SK-N-DZ (cell line): Measurements from ENCODE around the gene REEP1.
A peak's percentile ranks its signal among the peaks of the same experiment; 100 is the strongest.

Experiments used
- DNase-seq: peaks from one replicate; pipeline ENCODE4 v3.0.0-alpha.2; 2015; ENCODE audit warnings: low spot score
- small RNA-seq, 2 experiments: library from RNA; depleted of rRNA; stranded (forward); fragments of <200 nt; gene quantifications; one replicate each; pipeline ENCODE3, GENCODE V24; 2014

Gene REEP1

DNA sequence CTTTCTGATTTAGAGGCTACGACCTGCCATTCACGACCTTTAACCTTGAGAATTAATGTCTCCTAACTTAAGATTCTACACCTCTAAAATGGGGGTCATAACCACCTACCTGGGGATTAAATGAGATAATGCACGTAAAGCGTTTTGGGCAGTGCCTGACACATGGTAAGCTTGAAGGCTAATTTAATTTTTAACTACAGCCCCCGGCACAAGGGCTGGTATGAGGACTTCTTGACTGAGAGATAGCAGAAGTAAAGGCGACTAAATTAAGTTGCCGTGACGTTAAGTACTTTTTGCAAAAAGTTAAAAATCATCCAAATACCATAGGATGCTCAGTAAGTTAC is 137.6 kb downstream of the REEP1 start:
- DNase-seq = no peak

DNA sequence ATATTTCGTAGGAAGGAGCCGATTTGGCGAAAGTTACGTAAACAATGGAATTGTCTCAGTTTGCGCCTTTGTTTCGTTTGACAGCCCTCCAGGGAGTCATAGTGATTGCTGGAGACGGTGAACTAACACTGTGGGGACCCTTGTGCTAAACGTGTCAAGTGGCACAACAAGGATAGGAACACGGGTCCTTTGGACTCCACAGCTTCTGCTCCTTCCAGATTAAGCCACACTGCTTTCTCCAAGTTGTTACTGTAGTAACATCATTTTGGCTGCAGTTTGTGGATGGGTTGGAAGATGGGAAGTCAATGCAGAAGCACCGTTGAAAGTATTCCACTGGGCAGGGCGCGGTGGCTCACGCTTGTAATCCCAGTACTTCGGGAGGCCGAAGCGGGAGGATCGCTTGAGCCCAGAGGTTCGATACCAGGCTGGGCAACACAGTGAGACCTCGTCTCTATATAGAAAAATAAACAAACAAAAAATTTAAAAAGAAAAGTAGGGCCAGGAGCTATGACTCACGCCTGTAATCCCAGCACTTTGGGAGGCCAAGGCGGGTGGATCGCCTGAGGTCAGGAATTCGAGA is 141.5 kb downstream of the REEP1 start:
- no peak for DNase-seq

DNA sequence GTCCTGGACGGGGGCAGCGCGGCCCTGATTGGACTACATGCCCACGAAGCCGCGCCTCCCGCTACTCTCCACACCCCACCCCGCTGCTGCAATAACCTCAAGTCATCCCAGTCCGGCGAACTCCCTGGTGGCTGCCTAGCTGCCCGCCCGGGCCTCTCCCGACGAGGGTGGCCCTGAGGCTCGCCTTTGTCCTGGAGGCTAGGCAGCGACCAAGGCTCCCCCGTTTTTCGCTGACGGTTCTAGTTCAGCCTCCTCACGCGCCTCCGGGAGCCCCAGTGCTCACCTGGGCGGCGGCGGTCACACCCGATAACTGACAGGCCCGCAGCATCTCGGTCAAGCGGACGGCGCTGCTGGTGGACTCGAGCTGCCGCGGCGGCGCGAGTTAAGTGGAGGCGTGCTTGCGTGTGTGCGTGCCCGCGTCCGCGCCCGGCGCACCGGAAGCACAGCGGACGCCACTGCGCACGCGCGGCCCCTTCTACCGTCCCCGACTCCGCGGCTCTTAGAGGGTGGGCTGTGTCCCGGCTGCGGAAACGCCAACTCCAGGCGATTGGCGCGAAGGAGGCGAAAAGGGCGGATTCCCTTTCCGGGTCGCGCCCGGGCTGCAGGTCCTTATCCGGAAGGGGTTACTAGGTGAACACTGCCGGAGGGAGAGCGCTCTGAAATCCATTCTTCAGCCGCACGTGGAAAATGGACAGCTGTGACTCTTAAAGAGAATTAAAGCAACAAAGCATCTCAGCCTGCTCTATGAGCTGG is 142.2 kb downstream of the REEP1 start, which contains the start of gene IMMT:
Gene IMMT, minus strand, starts transcription at position 408 of the 753 bp plus-strand sequence. Its CDS starts 80 bp downstream, at position 328.
- peak; percentile 96 for DNase-seq

DNA sequence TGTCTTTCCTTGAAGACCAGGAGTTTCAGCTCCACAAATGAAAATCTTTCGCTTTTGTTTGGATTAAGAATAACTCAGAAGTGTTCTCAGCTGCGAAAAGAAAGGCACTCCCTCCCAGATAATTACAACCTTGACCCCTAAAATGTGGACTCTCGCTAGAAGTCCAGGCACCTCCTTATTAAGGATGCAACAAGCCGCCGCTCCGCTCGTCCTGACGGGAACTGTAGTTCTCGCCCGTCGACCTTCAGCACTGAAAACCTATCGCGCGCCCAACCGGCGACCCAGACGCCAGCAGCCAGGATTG is 142.7 kb downstream of the REEP1 start:
- DNase-seq = no peak

DNA sequence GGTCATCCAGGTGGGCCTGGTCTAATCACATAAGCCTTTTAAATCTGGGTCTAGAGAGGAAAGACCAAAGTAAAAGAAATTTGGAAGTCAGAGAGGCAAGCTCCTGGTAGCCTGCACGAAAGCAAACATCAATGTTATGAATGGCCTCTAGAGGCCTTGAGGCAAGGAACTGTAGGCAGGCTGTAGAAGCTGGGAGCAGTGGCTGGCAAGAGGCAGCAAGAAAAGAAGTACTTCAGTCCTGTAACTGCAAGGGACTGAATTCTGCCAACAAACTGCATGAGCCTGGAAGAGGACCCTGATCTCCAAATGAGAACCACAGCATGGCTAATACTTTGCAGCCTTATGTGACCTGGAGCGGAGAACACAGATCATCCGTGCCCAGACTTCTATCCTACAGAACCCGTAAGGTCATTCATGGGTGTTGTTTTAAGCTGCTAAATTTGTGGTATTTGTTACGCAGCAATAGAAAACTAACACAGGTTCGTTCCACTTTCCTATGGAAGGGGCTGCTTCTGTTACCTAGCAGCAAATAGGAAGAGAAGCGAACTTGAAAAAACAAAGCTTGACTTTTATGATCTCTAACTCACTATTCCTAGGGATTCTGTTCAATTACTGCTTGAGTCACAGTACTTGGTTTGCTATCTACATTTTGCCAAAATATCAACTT is 143.4 kb downstream of the REEP1 start:
- no peak for DNase-seq

DNA sequence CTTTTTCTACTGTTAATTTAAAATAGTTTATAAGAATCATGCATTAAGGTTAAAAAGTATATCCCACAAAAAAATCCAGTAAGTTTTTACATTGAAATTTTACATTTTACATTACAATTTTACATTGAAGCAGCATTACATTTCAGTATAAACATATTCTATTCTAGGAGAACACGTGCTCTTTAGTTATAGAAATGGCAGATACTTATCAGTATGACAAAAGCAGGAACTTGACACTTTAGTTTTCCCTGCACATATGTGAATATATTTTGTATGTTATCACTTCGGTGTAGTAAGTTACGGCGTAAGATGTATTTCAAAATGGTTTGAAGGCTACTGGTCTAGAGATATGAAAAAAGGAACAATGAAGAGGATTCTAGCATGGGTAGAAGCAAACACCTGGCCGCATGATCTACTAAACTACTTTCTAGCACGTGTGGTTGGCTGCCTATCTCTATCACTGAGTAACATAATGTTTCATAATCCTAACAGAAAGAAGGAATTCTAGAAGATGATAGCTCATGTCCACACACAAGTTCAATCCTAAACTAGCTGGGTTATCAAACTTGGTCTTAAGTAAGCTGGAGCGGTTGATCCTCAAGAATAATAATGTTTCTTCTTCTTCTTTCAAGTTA is 147.5 kb downstream of the REEP1 start:
- DNase-seq = no peak

DNA sequence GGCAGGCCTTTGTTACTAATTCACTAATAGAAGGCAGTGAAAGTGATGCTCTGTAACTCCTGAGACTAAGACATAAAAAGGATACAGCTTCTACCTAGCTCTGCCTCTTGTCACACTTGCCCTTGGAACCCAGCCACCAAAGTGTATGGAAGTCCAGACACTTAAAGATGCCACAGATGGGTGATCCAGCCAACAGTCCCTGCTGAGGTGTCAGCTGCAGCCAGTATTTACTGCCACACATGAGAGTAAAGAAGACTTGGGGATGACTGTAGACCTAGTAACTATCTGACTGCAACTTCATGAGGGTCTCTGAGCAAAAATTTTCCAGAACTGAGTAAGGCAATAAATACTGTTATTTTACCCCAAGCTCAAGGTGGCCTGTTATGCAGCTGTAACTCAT is 151.0 kb downstream of the REEP1 start:
- no peak for DNase-seq

DNA sequence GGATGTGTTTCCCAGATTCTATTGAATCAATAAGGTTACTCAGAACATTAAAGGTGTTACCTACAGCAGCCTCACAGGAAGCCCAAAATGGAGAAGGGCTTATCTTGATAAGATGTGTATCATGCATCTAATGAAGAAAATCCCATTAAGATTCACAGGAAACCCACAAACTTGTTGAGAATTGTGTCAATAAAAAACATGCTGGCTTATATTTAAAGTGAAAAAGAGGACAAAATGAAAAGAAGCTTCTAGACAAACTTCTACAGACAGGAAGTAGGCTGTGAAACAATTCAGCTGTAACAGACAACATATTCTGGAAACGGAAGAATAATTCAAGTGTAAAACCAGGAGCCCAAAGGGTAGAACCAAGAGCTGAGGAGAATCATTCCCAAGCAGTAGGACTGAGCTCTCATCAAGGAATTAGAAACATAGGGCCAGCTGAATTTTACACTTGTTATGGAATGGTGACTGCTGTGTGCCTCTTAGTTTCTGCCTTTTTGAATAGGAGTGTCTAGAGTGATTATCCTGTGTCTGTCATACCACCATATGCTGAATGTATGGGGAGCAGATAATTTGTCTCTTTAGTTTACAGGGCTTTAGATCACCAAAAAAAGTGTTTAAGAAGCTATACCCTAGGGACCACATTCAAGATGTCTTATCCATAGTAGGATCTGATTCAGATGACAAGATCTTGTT is 151.8 kb downstream of the REEP1 start:
- no peak for DNase-seq

DNA sequence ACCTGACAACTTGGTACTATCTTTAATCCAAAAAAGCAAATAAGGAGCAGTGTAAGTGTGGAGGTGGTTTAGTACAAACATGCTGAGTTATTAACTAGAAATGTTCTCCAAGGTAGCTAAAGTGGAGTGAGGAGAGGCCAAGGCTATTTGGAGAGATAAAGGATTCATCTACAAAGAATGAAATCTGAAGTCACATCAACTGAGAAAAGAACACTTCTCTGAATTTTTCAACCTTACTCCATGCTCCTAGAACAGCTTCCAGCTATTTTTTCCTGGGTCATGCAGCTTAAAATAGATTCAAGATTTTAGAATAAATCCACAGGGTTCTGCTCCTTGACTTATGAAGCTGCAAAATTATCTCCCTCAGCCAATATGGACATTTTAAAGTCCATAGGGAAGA is 160.8 kb downstream of the REEP1 start:
- no peak for DNase-seq

DNA sequence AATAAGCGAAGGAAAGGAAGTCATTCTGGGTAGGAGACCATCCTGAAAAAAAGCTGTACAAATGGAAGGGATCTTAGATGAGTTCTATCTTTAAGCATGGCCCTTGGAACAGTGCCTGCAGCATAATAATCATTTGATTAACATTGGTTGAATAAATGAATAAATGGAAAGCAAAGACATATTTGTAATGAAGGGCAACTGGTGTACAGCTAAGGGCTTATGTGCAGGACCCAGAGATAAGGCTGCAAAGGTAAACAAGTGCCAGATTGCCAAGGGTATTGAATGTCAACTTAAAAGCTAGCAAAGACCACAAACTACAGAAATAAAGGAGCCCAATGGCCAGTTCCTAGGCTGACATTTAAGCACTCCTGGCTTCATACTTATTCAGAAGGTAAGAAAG is 161.6 kb downstream of the REEP1 start:
- no peak for DNase-seq

DNA sequence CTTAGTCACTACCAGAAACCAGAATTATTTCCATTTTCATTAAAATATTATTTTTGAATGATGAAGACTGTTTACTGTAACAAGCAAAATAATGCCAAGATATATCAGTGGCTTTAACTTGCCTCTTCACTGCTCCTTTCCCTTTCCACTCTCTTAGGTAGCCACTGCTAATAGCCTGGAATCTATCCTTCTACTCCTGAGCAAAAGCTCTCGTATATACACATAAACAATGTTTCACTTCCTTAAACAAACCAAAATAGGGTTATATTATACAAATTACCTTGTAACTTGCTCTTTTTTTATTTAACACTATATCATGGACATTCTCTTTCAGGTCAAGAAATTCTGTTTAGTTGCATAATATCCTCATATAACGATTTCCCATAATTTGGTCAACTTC is 163.0 kb downstream of the REEP1 start:
- DNase-seq = no peak

DNA sequence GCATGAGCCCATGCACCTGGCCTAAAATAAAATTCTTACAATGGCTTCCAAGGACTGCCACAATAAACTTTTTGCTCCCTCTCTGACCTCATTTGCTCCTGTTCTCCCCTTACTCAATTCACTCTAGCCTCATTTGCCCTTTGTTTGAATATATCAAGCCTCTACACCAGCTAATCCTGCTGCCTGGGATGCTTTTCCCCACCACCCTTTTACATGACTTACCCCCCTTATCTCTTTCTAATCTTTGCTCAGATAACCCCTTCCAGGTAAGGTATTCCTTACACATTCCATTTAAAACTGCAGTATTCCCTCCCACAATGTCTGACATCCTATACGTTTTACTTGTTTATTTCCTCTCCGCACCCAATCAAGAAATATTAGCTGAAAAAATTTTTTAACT is 164.8 kb downstream of the REEP1 start:
- DNase-seq = no peak

DNA sequence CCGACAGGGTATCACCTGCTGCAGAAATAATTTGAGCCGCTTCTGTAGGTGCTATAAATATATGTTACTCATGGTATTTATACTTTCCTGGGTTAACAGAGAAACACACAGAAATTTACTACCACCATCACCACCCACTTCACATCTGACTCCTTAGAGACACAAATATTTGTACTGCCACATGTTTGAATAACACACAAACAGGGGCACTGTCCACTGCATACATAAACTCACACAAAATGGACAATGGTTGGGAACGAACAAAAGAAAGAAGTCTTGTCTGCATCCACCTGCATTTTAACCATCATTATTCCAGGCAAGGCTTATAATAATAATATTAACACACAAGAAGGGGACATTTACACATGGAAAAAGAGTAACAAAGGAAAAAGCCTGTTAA is 166.1 kb downstream of the REEP1 start:
- DNase-seq = no peak

DNA sequence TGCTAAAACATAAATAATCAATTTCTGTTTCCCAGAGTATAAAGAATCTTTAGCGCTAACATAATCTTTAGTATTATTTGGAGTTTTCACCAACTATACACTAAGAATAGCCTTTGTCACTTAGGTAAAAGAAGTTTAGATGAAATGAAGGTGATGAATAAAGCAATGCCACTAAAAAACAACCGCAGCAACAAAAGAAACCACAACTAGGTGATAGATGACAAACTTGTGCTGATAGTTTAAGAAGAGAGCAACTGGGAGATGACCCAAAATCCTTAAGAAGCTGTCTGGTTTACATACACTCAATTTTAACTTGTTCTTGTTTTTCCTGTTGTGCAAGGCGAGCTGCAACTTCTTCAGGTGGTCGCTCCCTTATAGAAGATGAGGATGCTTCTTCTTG is 167.0 kb downstream of the REEP1 start:
- DNase-seq = no peak

Small RNAs within 50 kb of the gene (small RNA-seq; reads per million reads assigned to genes)
- gene MIR4779 (0 reads per million in 2 experiments), gene RF00096 (0 to 0.76 reads per million in 2 experiments), gene RF00413 (0 reads per million in 2 experiments)
